HEK293 (cell line): ENCODE measurements around the gene GALNT9.

Source experiments
- CTCF ChIA-PET: fragments of 350-600 bp; formaldehyde crosslinking; extraction: SDS; loops from one replicate; lab custom pipeline; 2021; ENCODE audit warnings: antibody characterized with exemption; lab: Yijun Ruan, JAX
- POLR2A ChIA-PET: fragments of 300-600 bp; formaldehyde crosslinking; extraction: SDS; loops from one replicate; lab custom pipeline; 2020; ENCODE audit warnings: antibody characterized with exemption, inconsistent platforms; lab: Yijun Ruan, JAX
- H3K27ac ChIP-seq: fragments of 200-500 bp; sonication (Bioruptor generic); 2 replicates; pipeline ENCODE4 v1.5.1; 2014; ENCODE audit warnings: low read depth, low read length, control low read depth, inconsistent platforms; ENCODE audit errors: extremely low read depth
- H3K36me3 ChIP-seq, 2 experiments: fragments of 200-500 bp in 1 of 2; sonication (Bioruptor generic) in 1 of 2; 1 replicate in 1 of 2; 2 replicates in 1 of 2; pipeline ENCODE4 v1.5.1; 2014 to 2017; ENCODE audit warnings: inconsistent platforms in 2 of 2, low read length in 2 of 2; ENCODE audit not compliant: control insufficient read depth in 2 of 2, insufficient read depth in 1 of 2
- H3K4me1 ChIP-seq: fragments of 200-500 bp; sonication (Bioruptor generic); 2 replicates; pipeline ENCODE4 v1.5.1; 2014; ENCODE audit warnings: mild to moderate bottlenecking, low read length, inconsistent platforms; ENCODE audit not compliant: control insufficient read depth, insufficient read depth
- H3K4me3 ChIP-seq: 2 replicates; pipeline ENCODE4 v1.5.1; 2011; ENCODE audit warnings: low read depth, mild to moderate bottlenecking, control low read depth, low read length, moderate library complexity
- H3K9me3 ChIP-seq: fragments of 200-500 bp; sonication (Bioruptor generic); 2 replicates; pipeline ENCODE4 v1.5.1; 2014; ENCODE audit warnings: low read depth, low read length, inconsistent platforms; ENCODE audit not compliant: control insufficient read depth, insufficient read depth
- BCL11B ChIP-seq: fragments of 450-650 bp; formaldehyde crosslinking; IDR thresholded peaks from 2 replicates; pipeline ENCODE4 v1.5.1; 2016; ENCODE audit warnings: low read depth, missing biosample characterization, missing genetic modification characterization
- EGR2 ChIP-seq: fragments of 450-650 bp; formaldehyde crosslinking; IDR thresholded peaks from 2 replicates; pipeline ENCODE4 v1.5.1; 2016; ENCODE audit warnings: low read depth, missing biosample characterization, missing genetic modification characterization
- GLIS1 ChIP-seq: fragments of 450-650 bp; formaldehyde crosslinking; IDR thresholded peaks from 2 replicates; pipeline ENCODE4 v1.5.1; 2016; ENCODE audit warnings: missing biosample characterization, missing genetic modification characterization
- INSM2 ChIP-seq: fragments of 450-650 bp; formaldehyde crosslinking; IDR thresholded peaks from 2 replicates; pipeline ENCODE4 v1.5.1; 2016; ENCODE audit warnings: missing biosample characterization, missing genetic modification characterization
- KLF16 ChIP-seq: fragments of 450-650 bp; formaldehyde crosslinking; IDR thresholded peaks from 2 replicates; pipeline ENCODE4 v1.5.1; 2017; ENCODE audit warnings: missing biosample characterization, missing genetic modification characterization
- MEIS1 ChIP-seq: sonication (generic); formaldehyde crosslinking; IDR thresholded peaks from 2 replicates; pipeline ENCODE4 v1.8.1; 2022; ENCODE audit warnings: missing genetic modification reagents, mild to moderate bottlenecking, borderline replicate concordance
- MYNN ChIP-seq: fragments of 450-650 bp; formaldehyde crosslinking; IDR thresholded peaks from 2 replicates; pipeline ENCODE4 v1.5.1; 2016; ENCODE audit warnings: missing biosample characterization, missing genetic modification characterization, borderline replicate concordance
- OSR2 ChIP-seq: fragments of 450-650 bp; formaldehyde crosslinking; IDR thresholded peaks from 2 replicates; pipeline ENCODE4 v1.5.1; 2016; ENCODE audit warnings: missing biosample characterization, missing genetic modification characterization
- SETDB1 ChIP-seq: IDR thresholded peaks from one replicate; pipeline ENCODE4 v1.6.1; 2017; ENCODE audit warnings: mild to moderate bottlenecking, low read length, moderate library complexity, mixed read lengths; ENCODE audit not compliant: insufficient read length
- SP7 ChIP-seq: fragments of 450-650 bp; formaldehyde crosslinking; IDR thresholded peaks from 2 replicates; pipeline ENCODE4 v1.5.1; 2016; ENCODE audit warnings: missing biosample characterization, missing genetic modification characterization
- TCF7L2 ChIP-seq: IDR thresholded peaks from 2 replicates; pipeline ENCODE4 v1.6.1; 2011; ENCODE audit warnings: low read depth, mild to moderate bottlenecking, inconsistent platforms, low read length, moderate library complexity, borderline replicate concordance
- TRIM28 ChIP-seq: IDR thresholded peaks from 2 replicates; pipeline ENCODE4 v1.6.1; 2011; ENCODE audit warnings: low read length, control low read depth, borderline replicate concordance
- YY1 ChIP-seq: fragments of 450-650 bp; formaldehyde crosslinking; IDR thresholded peaks from 2 replicates; pipeline ENCODE4 v1.5.1; 2018; ENCODE audit warnings: missing biosample characterization, missing genetic modification characterization
- YY2 ChIP-seq: fragments of 450-650 bp; formaldehyde crosslinking; IDR thresholded peaks from 2 replicates; pipeline ENCODE4 v1.5.1; 2016; ENCODE audit warnings: missing biosample characterization, missing genetic modification characterization
- ZBTB10 ChIP-seq: fragments of 450-650 bp; formaldehyde crosslinking; IDR thresholded peaks from 2 replicates; pipeline ENCODE4 v1.5.1; 2016; ENCODE audit warnings: missing biosample characterization, missing genetic modification characterization
- ZFHX2 ChIP-seq: fragments of 450-650 bp; formaldehyde crosslinking; conservative IDR thresholded peaks from 2 replicates; pipeline ENCODE4 v1.5.1; 2016; ENCODE audit warnings: missing biosample characterization, missing genetic modification characterization
- ZNF155 ChIP-seq: fragments of 450-650 bp; formaldehyde crosslinking; IDR thresholded peaks from 2 replicates; pipeline ENCODE4 v1.5.1; 2016; ENCODE audit warnings: missing biosample characterization, missing genetic modification characterization
- ZNF169 ChIP-seq: fragments of 450-650 bp; formaldehyde crosslinking; IDR thresholded peaks from 2 replicates; pipeline ENCODE4 v1.5.1; 2016; ENCODE audit warnings: missing biosample characterization, missing genetic modification characterization
- ZNF184 ChIP-seq: fragments of 450-650 bp; IDR thresholded peaks from 2 replicates; pipeline ENCODE4 v1.5.1; 2018; ENCODE audit warnings: missing biosample characterization, mild to moderate bottlenecking, missing genetic modification characterization
- ZNF214 ChIP-seq: fragments of 450-650 bp; formaldehyde crosslinking; IDR thresholded peaks from 2 replicates; pipeline ENCODE4 v1.5.1; 2017; ENCODE audit warnings: missing biosample characterization, mild to moderate bottlenecking, missing genetic modification characterization, borderline replicate concordance
- ZNF248 ChIP-seq: fragments of 450-650 bp; formaldehyde crosslinking; IDR thresholded peaks from 2 replicates; pipeline ENCODE4 v1.5.1; 2017; ENCODE audit warnings: missing biosample characterization, missing genetic modification characterization
- ZNF302 ChIP-seq: fragments of 450-650 bp; formaldehyde crosslinking; IDR thresholded peaks from 2 replicates; pipeline ENCODE4 v1.5.1; 2016; ENCODE audit warnings: missing biosample characterization, missing genetic modification characterization, low read depth
- ZNF423 ChIP-seq: fragments of 450-650 bp; formaldehyde crosslinking; IDR thresholded peaks from 2 replicates; pipeline ENCODE4 v1.5.1; 2016; ENCODE audit warnings: missing biosample characterization, missing genetic modification characterization
- ZNF548 ChIP-seq: fragments of 450-650 bp; formaldehyde crosslinking; IDR thresholded peaks from 2 replicates; pipeline ENCODE4 v1.5.1; 2016; ENCODE audit warnings: missing biosample characterization, missing genetic modification characterization
- ZNF560 ChIP-seq: fragments of 450-650 bp; formaldehyde crosslinking; IDR thresholded peaks from 2 replicates; pipeline ENCODE4 v1.5.1; 2017; ENCODE audit warnings: missing biosample characterization, missing genetic modification characterization, borderline replicate concordance
- ZNF624 ChIP-seq: fragments of 450-650 bp; formaldehyde crosslinking; IDR thresholded peaks from 2 replicates; pipeline ENCODE4 v1.5.1; 2017; ENCODE audit warnings: missing biosample characterization, missing genetic modification characterization
- ZNF658 ChIP-seq: fragments of 450-650 bp; formaldehyde crosslinking; IDR thresholded peaks from 2 replicates; pipeline ENCODE4; 2016; ENCODE audit warnings: missing biosample characterization, missing genetic modification characterization
- ZNF707 ChIP-seq: fragments of 450-650 bp; formaldehyde crosslinking; IDR thresholded peaks from 2 replicates; pipeline ENCODE4 v1.5.1; 2016; ENCODE audit warnings: missing biosample characterization, missing genetic modification characterization
- ZNF747 ChIP-seq: fragments of 450-650 bp; formaldehyde crosslinking; IDR thresholded peaks from 2 replicates; pipeline ENCODE4 v1.5.1; 2016; ENCODE audit warnings: missing biosample characterization, missing genetic modification characterization
- ZNF792 ChIP-seq: fragments of 450-650 bp; formaldehyde crosslinking; IDR thresholded peaks from 2 replicates; pipeline ENCODE4 v1.5.1; 2016; ENCODE audit warnings: missing biosample characterization, missing genetic modification characterization
- ZSCAN23 ChIP-seq: fragments of 450-650 bp; formaldehyde crosslinking; IDR thresholded peaks from 2 replicates; pipeline ENCODE4 v1.5.1; 2016; ENCODE audit warnings: missing biosample characterization, missing genetic modification characterization
- TF ChIP-seq, protein P1 (sequence below): fragments of 450-650 bp; formaldehyde crosslinking; IDR thresholded peaks from 2 replicates; pipeline ENCODE4 v1.5.1; 2016; ENCODE audit warnings: missing biosample characterization, missing genetic modification characterization

The GALNT9 gene

GRCh38 chr12:132225214-132225613 lies 104.2 kb downstream of the GALNT9 start:
- no peak overlapping the region for H3K4me3 ChIP-seq
- ChIA-PET CTCF (no interaction called here), POLR2A (no interaction called here)
- H3K9me3 ChIP-seq, result no peaks in the 10 kb centered on the region
- H3K27ac ChIP-seq, result no peak overlapping the region
- no peak for TF ChIP-seq ZNF214 (tag by site-specific recombination)
- TF ChIP-seq ZNF792 (tag by site-specific recombination), result no peak
- no peak for TF ChIP-seq KLF16 (tag by site-specific recombination)
- peak; percentile 55; the same call in 1 of the 2 replicates for TF ChIP-seq EGR2 (tag by site-specific recombination)
- TF ChIP-seq BCL11B, result no peak
- no peak for TF ChIP-seq ZNF155 (tag by site-specific recombination)
- TF ChIP-seq ZFHX2 (tag by site-specific recombination), result peak; percentile 61
- no peaks in the 10 kb centered on the region for H3K4me1 ChIP-seq
- H3K36me3 ChIP-seq, result no peaks in the 10 kb centered on the region

DNA sequence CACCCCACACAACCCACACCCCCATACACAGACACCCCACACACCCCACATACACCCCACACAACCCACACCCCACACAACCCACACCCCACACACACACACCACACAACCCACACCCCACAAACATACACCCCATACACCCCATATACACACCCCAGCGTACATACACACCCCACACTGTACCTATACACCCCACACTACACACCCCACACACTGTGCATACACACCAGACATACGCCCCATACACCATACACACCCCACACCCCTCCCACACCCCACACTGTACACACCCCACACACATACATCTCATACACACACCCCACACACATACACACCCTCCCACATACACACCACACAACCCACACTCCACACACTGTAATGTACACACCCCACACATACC lies 104.9 kb downstream of the GALNT9 start:
- CTCF ChIA-PET, result no interaction called here
- Histone ChIP-seq H3K4me1 (no peaks in the 10 kb centered on the region), H3K4me3 (no peak overlapping the region), H3K36me3 (no peaks in the 10 kb centered on the region), H3K9me3 (no peaks in the 10 kb centered on the region), H3K27ac (no peak overlapping the region)
- POLR2A ChIA-PET, result no interaction called here
- TF ChIP-seq ZBTB10 (tag by site-specific recombination), result peak; percentile 89; the same call in 1 of the 2 replicates
- no peak for TF ChIP-seq MYNN
- TF ChIP-seq ZNF184, result no peak
- no peak for TF ChIP-seq ZNF658 (tag by site-specific recombination)
- no peak for TF ChIP-seq MEIS1 (CRISPR knock-in tag)
- TF ChIP-seq ZNF560 (tag by site-specific recombination), result 0 out of 2 replicates have a peak, but pooled peaks have one; percentile 24
- TF ChIP-seq ZNF169, result no peak
- TF ChIP-seq, protein P1, sequence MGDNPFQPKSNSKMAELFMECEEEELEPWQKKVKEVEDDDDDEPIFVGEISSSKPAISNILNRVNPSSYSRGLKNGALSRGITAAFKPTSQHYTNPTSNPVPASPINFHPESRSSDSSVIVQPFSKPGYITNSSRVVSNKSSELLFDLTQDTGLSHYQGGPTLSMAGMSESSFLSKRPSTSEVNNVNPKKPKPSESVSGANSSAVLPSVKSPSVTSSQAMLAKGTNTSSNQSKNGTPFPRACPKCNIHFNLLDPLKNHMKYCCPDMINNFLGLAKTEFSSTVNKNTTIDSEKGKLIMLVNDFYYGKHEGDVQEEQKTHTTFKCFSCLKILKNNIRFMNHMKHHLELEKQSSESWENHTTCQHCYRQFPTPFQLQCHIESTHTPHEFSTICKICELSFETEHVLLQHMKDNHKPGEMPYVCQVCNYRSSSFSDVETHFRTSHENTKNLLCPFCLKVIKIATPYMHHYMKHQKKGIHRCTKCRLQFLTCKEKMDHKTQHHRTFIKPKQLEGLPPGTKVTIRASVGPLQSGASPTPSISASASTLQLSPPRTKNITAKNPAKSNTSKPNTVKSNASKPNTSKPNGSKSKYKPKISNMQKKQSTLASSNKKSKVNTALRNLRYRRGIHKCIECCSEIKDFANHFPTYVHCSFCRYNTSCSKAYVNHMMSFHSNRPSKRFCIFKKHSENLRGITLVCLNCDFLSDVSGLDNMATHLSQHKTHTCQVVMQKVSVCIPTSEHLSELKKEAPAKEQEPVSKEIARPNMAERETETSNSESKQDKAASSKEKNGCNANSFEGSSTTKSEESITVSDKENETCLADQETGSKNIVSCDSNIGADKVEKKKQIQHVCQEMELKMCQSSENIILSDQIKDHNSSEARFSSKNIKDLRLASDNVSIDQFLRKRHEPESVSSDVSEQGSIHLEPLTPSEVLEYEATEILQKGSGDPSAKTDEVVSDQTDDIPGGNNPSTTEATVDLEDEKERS (tag by site-specific recombination), result no peak
- no peak for TF ChIP-seq ZNF747 (tag by site-specific recombination)
- no peak for TF ChIP-seq GLIS1 (tag by site-specific recombination)
- TF ChIP-seq EGR2 (tag by site-specific recombination), result peak; percentile 64
- no peak for TF ChIP-seq INSM2
- no peak for TF ChIP-seq SP7 (tag by site-specific recombination)
- TF ChIP-seq ZFHX2 (tag by site-specific recombination), result peak; percentile 28; the same call in 1 of the 2 replicates
- no peak for TF ChIP-seq ZNF423 (tag by site-specific recombination)
- TF ChIP-seq OSR2, result no peak
- TF ChIP-seq TCF7L2, result no peak
- no peak for TF ChIP-seq YY1 (tag by site-specific recombination)
- TF ChIP-seq ZNF707 (tag by site-specific recombination), result no peak
- TF ChIP-seq ZNF548 (tag by site-specific recombination), result no peak
- TF ChIP-seq TRIM28, result no peak
- TF ChIP-seq SETDB1, result no peak
- no peak for TF ChIP-seq ZSCAN23 (tag by site-specific recombination)
- no peak for TF ChIP-seq ZNF624 (tag by site-specific recombination)
- TF ChIP-seq ZNF302 (tag by site-specific recombination), result no peak
- no peak for TF ChIP-seq YY2 (tag by site-specific recombination)
- no peak for TF ChIP-seq ZNF248 (tag by site-specific recombination)
